Measurements from ENCODE around the gene MBOAT1. TPM values are rescaled to one million over a fixed set of nuclear protein-coding genes. Genes with fewer than 3 reads are reported as not detected.

The MBOAT1 gene
- polyA plus RNA-seq, 1 donor (not counting 4 experiments of a cell fraction or from before 2014, with no cell fraction given) = 4.9 TPM

DNA sequence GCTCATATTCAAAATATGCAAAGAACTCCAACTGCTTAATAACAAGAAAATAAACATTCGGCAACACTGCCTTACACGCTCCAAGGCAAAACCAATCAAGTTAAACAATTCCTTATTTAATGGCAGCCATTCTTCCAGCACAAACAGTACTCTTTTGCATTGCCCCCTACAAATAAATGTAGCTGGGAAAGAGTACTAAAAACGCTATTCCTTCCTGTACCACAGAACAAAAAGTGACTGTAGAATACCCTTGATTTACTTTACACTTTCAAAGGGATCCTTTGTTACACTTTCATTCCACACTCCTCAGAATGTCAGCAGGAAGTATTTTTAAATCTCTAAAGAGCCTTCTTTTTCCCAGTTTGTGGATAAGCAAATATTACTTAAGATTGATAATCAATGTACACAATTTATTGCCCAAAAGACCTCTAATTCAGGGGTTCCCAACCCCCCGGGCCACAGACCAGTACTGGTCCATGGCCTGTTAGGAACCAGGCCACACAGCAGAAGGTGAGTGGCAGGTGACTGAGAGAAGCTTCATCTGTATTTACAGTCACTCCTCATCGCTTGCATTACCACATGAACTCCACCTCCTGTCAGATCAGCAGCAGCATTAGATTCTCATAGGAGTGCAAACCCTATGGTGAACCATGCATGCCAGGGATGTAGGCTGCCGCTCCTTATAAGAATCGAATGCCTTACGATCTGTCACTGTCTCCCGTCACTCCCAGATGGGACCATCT, 51.6 kb downstream of the MBOAT1 start:
- Histone ChIP-seq H2AFZ (ENCODE audit: control insufficient read depth, low read length) (no peak overlapping the region), H3K9me3 (ENCODE audit: control insufficient read depth, low read depth, low read length) (no peaks in the 10 kb centered on the region), H3K4me2 (ENCODE audit: control insufficient read depth, extremely low read depth, insufficient read depth, low read depth, low read length) (no peak overlapping the region), H3K9me1 (ENCODE audit: control insufficient read depth, extremely low read depth, insufficient read depth, low read length) (no peaks in the 10 kb centered on the region), H3K4me1 (ENCODE audit: control insufficient read depth, extremely low read depth, insufficient read depth, low read length) (no peaks in the 10 kb centered on the region), H3K79me2 (ENCODE audit: control insufficient read depth, insufficient read depth, low read length) (no peaks in the 10 kb centered on the region), H3K27ac (ENCODE audit: control insufficient read depth, insufficient read depth, low read length) (no peak overlapping the region), H4K20me1 (ENCODE audit: control insufficient read depth, extremely low read depth, insufficient read depth, low read length) (no peaks in the 10 kb centered on the region), H3K27me3 (ENCODE audit: control insufficient read depth, extremely low read depth, insufficient read depth, low read length) (no peaks in the 10 kb centered on the region), H3K4me3 (ENCODE audit: control insufficient read depth in 2 of 3, extremely low read depth in 1 of 3, insufficient read depth in 2 of 3, low read depth in 1 of 3, low read length in 3 of 3) (no peak overlapping the region), H3K9ac (ENCODE audit: control insufficient read depth, extremely low read depth, insufficient read depth, low read length) (no peak overlapping the region), H3K36me3 (ENCODE audit: control insufficient read depth in 2 of 2, extremely low read depth in 1 of 2, insufficient read depth in 2 of 2, low read length in 2 of 2) (no peaks in the 10 kb centered on the region)
- dilution Hi-C loops (cut with MboI; ENCODE audit: extremely low pct_ligation_motif_present, low sequenced_read_pairs) = no loop called here
- no peak for FAIRE-seq
- no peak for DNase-seq (ENCODE audit: low read depth, low spot score)
- TF ChIP-seq EZH2 (IDR thresholded peaks at IDR 0.05; ENCODE audit: low read length) = no peak
- TF ChIP-seq, protein P1, sequence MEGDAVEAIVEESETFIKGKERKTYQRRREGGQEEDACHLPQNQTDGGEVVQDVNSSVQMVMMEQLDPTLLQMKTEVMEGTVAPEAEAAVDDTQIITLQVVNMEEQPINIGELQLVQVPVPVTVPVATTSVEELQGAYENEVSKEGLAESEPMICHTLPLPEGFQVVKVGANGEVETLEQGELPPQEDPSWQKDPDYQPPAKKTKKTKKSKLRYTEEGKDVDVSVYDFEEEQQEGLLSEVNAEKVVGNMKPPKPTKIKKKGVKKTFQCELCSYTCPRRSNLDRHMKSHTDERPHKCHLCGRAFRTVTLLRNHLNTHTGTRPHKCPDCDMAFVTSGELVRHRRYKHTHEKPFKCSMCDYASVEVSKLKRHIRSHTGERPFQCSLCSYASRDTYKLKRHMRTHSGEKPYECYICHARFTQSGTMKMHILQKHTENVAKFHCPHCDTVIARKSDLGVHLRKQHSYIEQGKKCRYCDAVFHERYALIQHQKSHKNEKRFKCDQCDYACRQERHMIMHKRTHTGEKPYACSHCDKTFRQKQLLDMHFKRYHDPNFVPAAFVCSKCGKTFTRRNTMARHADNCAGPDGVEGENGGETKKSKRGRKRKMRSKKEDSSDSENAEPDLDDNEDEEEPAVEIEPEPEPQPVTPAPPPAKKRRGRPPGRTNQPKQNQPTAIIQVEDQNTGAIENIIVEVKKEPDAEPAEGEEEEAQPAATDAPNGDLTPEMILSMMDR (optimal IDR thresholded peaks at IDR 0.05 in 1 of 3, IDR thresholded peaks at IDR 0.05 in 1 of 3, conservative IDR thresholded peaks at IDR 0.05 in 1 of 3; ENCODE audit: extremely low read depth in 1 of 3, insufficient read depth in 2 of 3, low read length in 3 of 3) = no peak

DNA sequence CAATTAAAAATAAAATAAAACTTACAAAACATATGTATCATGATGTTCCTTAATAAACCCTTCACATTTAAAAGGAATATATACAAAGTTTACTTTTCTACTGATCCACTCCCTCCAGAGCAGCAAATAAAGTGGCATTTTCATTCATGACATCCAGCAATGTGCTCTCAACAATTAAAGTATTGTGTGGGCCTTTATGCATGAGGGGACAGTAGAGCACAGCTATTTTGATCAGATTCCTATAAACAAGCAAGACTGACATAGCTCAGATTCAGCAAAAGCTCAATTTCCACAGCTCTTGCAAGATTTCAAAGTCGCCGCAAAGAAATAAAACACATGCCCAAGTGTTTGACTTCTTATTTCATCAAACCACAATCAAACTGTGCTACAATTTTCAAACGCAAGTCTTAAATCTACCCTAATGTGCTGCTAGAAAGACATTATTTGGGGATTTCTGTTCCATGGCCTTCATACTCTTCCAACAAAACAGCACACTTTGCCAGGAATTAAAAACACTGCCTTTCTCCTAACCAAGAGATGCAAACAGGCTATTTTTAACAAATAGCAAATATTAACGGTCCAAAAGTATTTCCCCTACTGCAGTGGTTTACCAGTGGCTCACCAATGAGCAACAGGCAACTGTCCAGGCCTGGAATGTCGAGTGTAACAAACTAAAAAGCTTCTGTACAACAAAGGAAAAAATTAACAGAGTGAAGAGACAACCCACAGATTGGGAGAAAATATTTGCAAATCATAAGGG, 52.3 kb downstream of the MBOAT1 start:
- no peak for FAIRE-seq
- TF ChIP-seq, protein P1 (optimal IDR thresholded peaks at IDR 0.05 in 1 of 3, IDR thresholded peaks at IDR 0.05 in 1 of 3, conservative IDR thresholded peaks at IDR 0.05 in 1 of 3; ENCODE audit: extremely low read depth in 1 of 3, insufficient read depth in 2 of 3, low read length in 3 of 3) = no peak
- no peak for TF ChIP-seq EZH2 (IDR thresholded peaks at IDR 0.05; ENCODE audit: low read length)
- no peak overlapping the region for H2AFZ ChIP-seq (ENCODE audit: control insufficient read depth, low read length)
- dilution Hi-C loops (cut with MboI; ENCODE audit: extremely low pct_ligation_motif_present, low sequenced_read_pairs) = no loop called here
- H4K20me1 ChIP-seq (ENCODE audit: control insufficient read depth, extremely low read depth, insufficient read depth, low read length) = no peaks in the 10 kb centered on the region
- no peak overlapping the region for H3K9ac ChIP-seq (ENCODE audit: control insufficient read depth, extremely low read depth, insufficient read depth, low read length)
- no peaks in the 10 kb centered on the region for H3K27me3 ChIP-seq (ENCODE audit: control insufficient read depth, extremely low read depth, insufficient read depth, low read length)
- H3K36me3 ChIP-seq (ENCODE audit: control insufficient read depth in 2 of 2, extremely low read depth in 1 of 2, insufficient read depth in 2 of 2, low read length in 2 of 2) = no peaks in the 10 kb centered on the region
- H3K4me1 ChIP-seq (ENCODE audit: control insufficient read depth, extremely low read depth, insufficient read depth, low read length) = no peaks in the 10 kb centered on the region
- no peaks in the 10 kb centered on the region for H3K9me3 ChIP-seq (ENCODE audit: control insufficient read depth, low read depth, low read length)
- no peaks in the 10 kb centered on the region for H3K79me2 ChIP-seq (ENCODE audit: control insufficient read depth, insufficient read depth, low read length)
- no peaks in the 10 kb centered on the region for H3K9me1 ChIP-seq (ENCODE audit: control insufficient read depth, extremely low read depth, insufficient read depth, low read length)
- H3K4me3 ChIP-seq (ENCODE audit: control insufficient read depth in 2 of 3, extremely low read depth in 1 of 3, insufficient read depth in 2 of 3, low read depth in 1 of 3, low read length in 3 of 3) = no peak overlapping the region
- no peak overlapping the region for H3K4me2 ChIP-seq (ENCODE audit: control insufficient read depth, extremely low read depth, insufficient read depth, low read depth, low read length)
- H3K27ac ChIP-seq (ENCODE audit: control insufficient read depth, insufficient read depth, low read length) = no peak overlapping the region
- DNase-seq (ENCODE audit: low read depth, low spot score) = no peak
